BJ (cell line): ENCODE data around the gene HINT2. TPM values are rescaled to one million over a fixed set of nuclear protein-coding genes. Genes with fewer than 3 reads are reported as not detected.

Experiments used
- CTCF ChIA-PET: fragments of 350-600 bp; formaldehyde crosslinking; extraction: SDS; loops from one replicate; lab custom pipeline; 2021; ENCODE audit warnings: antibody characterized with exemption, inconsistent platforms; lab: Yijun Ruan, JAX
- POLR2A ChIA-PET: fragments of 300-600 bp; sonication (Branson Sonifier 250); formaldehyde crosslinking; extraction: SDS; loops from one replicate; lab custom pipeline; 2021; ENCODE audit warnings: antibody characterized with exemption; lab: Charles Lee
- DNase-seq: peaks from one replicate; pipeline ENCODE4 v3.0.0-alpha.2; 2011; ENCODE audit warnings: low read depth
- H3K27me3 ChIP-seq: 2 replicates; pipeline ENCODE4 v1.6.0; 2011; ENCODE audit warnings: low read length; ENCODE audit not compliant: control insufficient read depth, insufficient read depth
- H3K36me3 ChIP-seq: 2 replicates; pipeline ENCODE4 v1.5.1; 2011; ENCODE audit warnings: low read length; ENCODE audit not compliant: control insufficient read depth, insufficient read depth
- H3K4me3 ChIP-seq: 2 replicates; pipeline ENCODE4 v1.5.1; 2011; ENCODE audit warnings: low read depth, mild to moderate bottlenecking, control low read depth, low read length
- CTCF ChIP-seq: IDR thresholded peaks from 2 replicates; pipeline ENCODE4 v1.5.1; 2011; ENCODE audit warnings: low read depth, mild to moderate bottlenecking, control low read depth, inconsistent platforms, low read length, moderate library complexity; ENCODE audit not compliant: insufficient read depth
- polyA plus RNA-seq: library from polyadenylated mRNA; depleted of rRNA; stranded (reverse); fragments of >200 nt; gene quantifications from 2 replicates; pipeline ENCODE4 v1.2.3, GENCODE V29; 2011

HINT2 gene
- polyA plus RNA-seq, 1 experiment: 30.0 TPM

GRCh38 chr9:35844628-35845270 lies 29.9 kb upstream of the HINT2 start:
- CTCF ChIA-PET: interaction anchor here (0.8 to 2.1 kb wide), 5 partner anchors 11 to 55 kb away, joined by 3 to 8 read pairs (median 6); no protein-coding TSS in a partner anchor
- no peak for TF ChIP-seq CTCF
- Histone ChIP-seq H3K4me3 (no peak overlapping the region), H3K36me3 (peaks cover 4% of the 10 kb centered on the region), H3K27me3 (no peaks in the 10 kb centered on the region)
- peak; percentile 42 for DNase-seq
- POLR2A ChIA-PET: no interaction called here

- CTCF ChIA-PET: interaction anchor here (1.4 to 1.8 kb wide), 2 partner anchors 9 to 16 kb away, joined by 5 read pairs; no protein-coding TSS in a partner anchor
- Histone ChIP-seq H3K4me3 (no peak overlapping the region), H3K36me3 (peaks cover 4% of the 10 kb centered on the region), H3K27me3 (no peaks in the 10 kb centered on the region)
- DNase-seq: no peak
- no peak for TF ChIP-seq CTCF
- POLR2A ChIA-PET: no interaction called here
Measured at GRCh38 chr9:35842795-35843194, 28.0 kb upstream of the HINT2 start.

GRCh38 chr9:35842020-35842745 lies 27.3 kb upstream of the HINT2 start:
- ChIA-PET CTCF (interaction anchor here (0.6 to 1.8 kb wide), 6 partner anchors 8 to 1654 kb away, joined by 3 to 5 read pairs (median 4); no protein-coding TSS in a partner anchor), POLR2A (no interaction called here)
- Histone ChIP-seq H3K36me3 (peaks cover 4% of the 10 kb centered on the region), H3K27me3 (no peaks in the 10 kb centered on the region), H3K4me3 (no peak overlapping the region)
- TF ChIP-seq CTCF: no peak
- DNase-seq: no peak

GRCh38 chr9:35841645-35841900 lies 26.7 kb upstream of the HINT2 start:
- CTCF ChIA-PET: interaction anchor here (0.6 to 1.8 kb wide), 6 partner anchors 9 to 1653 kb away, joined by 3 to 5 read pairs (median 4); no protein-coding TSS in a partner anchor
- DNase-seq: no peak
- Histone ChIP-seq H3K27me3 (no peaks in the 10 kb centered on the region), H3K36me3 (peaks cover 3% of the 10 kb centered on the region), H3K4me3 (no peak overlapping the region)
- POLR2A ChIA-PET: no interaction called here
- no peak for TF ChIP-seq CTCF

GRCh38 chr9:35840881-35841644 lies 26.2 kb upstream of the HINT2 start:
- CTCF ChIA-PET: interaction anchor here (0.6 to 1.8 kb wide), 6 partner anchors 9 to 1653 kb away, joined by 3 to 5 read pairs (median 4); no protein-coding TSS in a partner anchor
- Histone ChIP-seq H3K4me3 (no peak overlapping the region), H3K27me3 (no peaks in the 10 kb centered on the region), H3K36me3 (peaks cover 2% of the 10 kb centered on the region; the same call in 1 of the 2 replicates)
- POLR2A ChIA-PET: no interaction called here
- DNase-seq: no peak
- no peak for TF ChIP-seq CTCF
